HEK293 (cell line): ENCODE results near the gene EEFSEC.

ENCODE experiments used
- CTCF ChIA-PET: fragments of 350-600 bp; formaldehyde crosslinking; extraction: SDS; loops from one replicate; lab custom pipeline; 2021; ENCODE audit warnings: antibody characterized with exemption; lab: Yijun Ruan, JAX
- POLR2A ChIA-PET: fragments of 300-600 bp; formaldehyde crosslinking; extraction: SDS; loops from one replicate; lab custom pipeline; 2020; ENCODE audit warnings: antibody characterized with exemption, inconsistent platforms; lab: Yijun Ruan, JAX
- H3K27ac ChIP-seq: fragments of 200-500 bp; sonication (Bioruptor generic); 2 replicates; pipeline ENCODE4 v1.5.1; 2014; ENCODE audit warnings: low read depth, low read length, control low read depth, inconsistent platforms; ENCODE audit errors: extremely low read depth
- H3K36me3 ChIP-seq, 2 experiments: fragments of 200-500 bp in 1 of 2; sonication (Bioruptor generic) in 1 of 2; 1 replicate in 1 of 2; 2 replicates in 1 of 2; pipeline ENCODE4 v1.5.1; 2014 to 2017; ENCODE audit warnings: inconsistent platforms in 2 of 2, low read length in 2 of 2; ENCODE audit not compliant: control insufficient read depth in 2 of 2, insufficient read depth in 1 of 2
- H3K4me1 ChIP-seq: fragments of 200-500 bp; sonication (Bioruptor generic); 2 replicates; pipeline ENCODE4 v1.5.1; 2014; ENCODE audit warnings: mild to moderate bottlenecking, low read length, inconsistent platforms; ENCODE audit not compliant: control insufficient read depth, insufficient read depth
- H3K4me3 ChIP-seq: 2 replicates; pipeline ENCODE4 v1.5.1; 2011; ENCODE audit warnings: low read depth, mild to moderate bottlenecking, control low read depth, low read length, moderate library complexity
- H3K9me3 ChIP-seq: fragments of 200-500 bp; sonication (Bioruptor generic); 2 replicates; pipeline ENCODE4 v1.5.1; 2014; ENCODE audit warnings: low read depth, low read length, inconsistent platforms; ENCODE audit not compliant: control insufficient read depth, insufficient read depth
- HIC1 ChIP-seq: fragments of 450-650 bp; formaldehyde crosslinking; IDR thresholded peaks from 2 replicates; pipeline ENCODE4 v1.5.1; 2016; ENCODE audit warnings: missing biosample characterization, missing genetic modification characterization
- IKZF3 ChIP-seq: fragments of 450-650 bp; IDR thresholded peaks from 2 replicates; pipeline ENCODE4 v1.5.0; 2018; ENCODE audit warnings: missing biosample characterization, mild to moderate bottlenecking, missing genetic modification characterization, moderate library complexity
- KLF9 ChIP-seq: fragments of 450-650 bp; formaldehyde crosslinking; IDR thresholded peaks from 2 replicates; pipeline ENCODE4 v1.5.1; 2016; ENCODE audit warnings: missing biosample characterization, missing genetic modification characterization, low read depth
- MZF1 ChIP-seq: fragments of 450-650 bp; formaldehyde crosslinking; IDR thresholded peaks from 2 replicates; pipeline ENCODE4 v1.5.1; 2017; ENCODE audit warnings: missing biosample characterization, missing genetic modification characterization, borderline replicate concordance
- RBAK ChIP-seq: fragments of 450-650 bp; formaldehyde crosslinking; IDR thresholded peaks from 2 replicates; pipeline ENCODE4 v1.5.1; 2016; ENCODE audit warnings: missing biosample characterization, missing genetic modification characterization
- SCRT2 ChIP-seq: fragments of 450-650 bp; formaldehyde crosslinking; IDR thresholded peaks from 2 replicates; pipeline ENCODE4 v1.5.1; 2016; ENCODE audit warnings: missing biosample characterization, missing genetic modification characterization
- SP3 ChIP-seq: fragments of 450-650 bp; formaldehyde crosslinking; IDR thresholded peaks from 2 replicates; pipeline ENCODE4 v1.5.1; 2016; ENCODE audit warnings: missing biosample characterization, missing genetic modification characterization
- ZBTB21 ChIP-seq: fragments of 450-650 bp; formaldehyde crosslinking; IDR thresholded peaks from 2 replicates; pipeline ENCODE4 v1.5.1; 2017; ENCODE audit warnings: missing biosample characterization, missing genetic modification characterization
- ZBTB6 ChIP-seq: fragments of 450-650 bp; formaldehyde crosslinking; IDR thresholded peaks from 2 replicates; pipeline ENCODE4 v1.5.1; 2017; ENCODE audit warnings: missing biosample characterization, missing genetic modification characterization
- ZNF18 ChIP-seq: fragments of 450-650 bp; formaldehyde crosslinking; IDR thresholded peaks from 2 replicates; pipeline ENCODE4 v1.5.1; 2016; ENCODE audit warnings: missing biosample characterization, missing genetic modification characterization
- ZNF221 ChIP-seq: fragments of 450-650 bp; formaldehyde crosslinking; IDR thresholded peaks from 2 replicates; pipeline ENCODE4 v1.5.1; 2017; ENCODE audit warnings: missing biosample characterization, missing genetic modification characterization, borderline replicate concordance
- ZNF501 ChIP-seq: fragments of 450-650 bp; formaldehyde crosslinking; IDR thresholded peaks from 2 replicates; pipeline ENCODE4 v1.5.1; 2016; ENCODE audit warnings: missing biosample characterization, missing genetic modification characterization
- ZNF654 ChIP-seq: fragments of 450-650 bp; formaldehyde crosslinking; IDR thresholded peaks from 2 replicates; pipeline ENCODE4 v1.5.1; 2016; ENCODE audit warnings: low read depth, missing biosample characterization, missing genetic modification characterization
- ZNF701 ChIP-seq: fragments of 450-650 bp; formaldehyde crosslinking; IDR thresholded peaks from 2 replicates; pipeline ENCODE4 v1.5.1; 2016; ENCODE audit warnings: missing biosample characterization, missing genetic modification characterization
- ZNF776 ChIP-seq: fragments of 450-650 bp; formaldehyde crosslinking; IDR thresholded peaks from 2 replicates; pipeline ENCODE4 v1.5.0; 2017; ENCODE audit warnings: missing biosample characterization, missing genetic modification characterization, borderline replicate concordance

EEFSEC gene

GRCh38 chr3:128413413-128414205, 260.3 kb downstream of the EEFSEC start:
- CTCF ChIA-PET: no interaction called here
- TF ChIP-seq ZNF776 (tag by site-specific recombination): no peak
- no peak for TF ChIP-seq ZNF501
- no peak for TF ChIP-seq IKZF3 (tag by site-specific recombination)
- peak; percentile 26; the same call in 1 of the 2 replicates for TF ChIP-seq SCRT2 (tag by site-specific recombination)
- POLR2A ChIA-PET: no interaction called here

GRCh38 chr3:128415200-128415772, 262.0 kb downstream of the EEFSEC start:
- Histone ChIP-seq H3K9me3 (no peaks in the 10 kb centered on the region), H3K36me3 (no peaks in the 10 kb centered on the region), H3K4me3 (no peak overlapping the region), H3K4me1 (no peaks in the 10 kb centered on the region), H3K27ac (no peak overlapping the region)
- CTCF ChIA-PET: interaction anchor here (0.6 kb wide), 1 partner anchor 45 kb away, joined by 3 read pairs; no protein-coding TSS in a partner anchor
- POLR2A ChIA-PET: no interaction called here
- TF ChIP-seq SP3 (tag by site-specific recombination) (no peak), MZF1 (no peak), ZBTB21 (tag by site-specific recombination) (no peak), HIC1 (peak; percentile 54), RBAK (tag by site-specific recombination) (no peak), ZNF654 (tag by site-specific recombination) (no peak), ZBTB6 (tag by site-specific recombination) (no peak), ZNF18 (tag by site-specific recombination) (no peak), ZNF221 (tag by site-specific recombination) (no peak), KLF9 (0 out of 2 replicates have a peak, but pooled peaks have one; percentile 14), ZNF701 (tag by site-specific recombination) (no peak)

More at GRCh38 chr3:128413413-128414205, 260.3 kb downstream of the EEFSEC start:
- H3K27ac ChIP-seq: no peak overlapping the region
- no peaks in the 10 kb centered on the region for H3K4me1 ChIP-seq
- no peak overlapping the region for H3K4me3 ChIP-seq
- no peaks in the 10 kb centered on the region for H3K9me3 ChIP-seq
- no peaks in the 10 kb centered on the region for H3K36me3 ChIP-seq
